ENCODE measurements around the gene KLRF2. TPM values are rescaled to one million over a fixed set of nuclear protein-coding genes. Genes with fewer than 3 reads are reported as not detected.

KLRF2 gene
- total RNA-seq, 1 donor from 2014 or later: not detected

DNA sequence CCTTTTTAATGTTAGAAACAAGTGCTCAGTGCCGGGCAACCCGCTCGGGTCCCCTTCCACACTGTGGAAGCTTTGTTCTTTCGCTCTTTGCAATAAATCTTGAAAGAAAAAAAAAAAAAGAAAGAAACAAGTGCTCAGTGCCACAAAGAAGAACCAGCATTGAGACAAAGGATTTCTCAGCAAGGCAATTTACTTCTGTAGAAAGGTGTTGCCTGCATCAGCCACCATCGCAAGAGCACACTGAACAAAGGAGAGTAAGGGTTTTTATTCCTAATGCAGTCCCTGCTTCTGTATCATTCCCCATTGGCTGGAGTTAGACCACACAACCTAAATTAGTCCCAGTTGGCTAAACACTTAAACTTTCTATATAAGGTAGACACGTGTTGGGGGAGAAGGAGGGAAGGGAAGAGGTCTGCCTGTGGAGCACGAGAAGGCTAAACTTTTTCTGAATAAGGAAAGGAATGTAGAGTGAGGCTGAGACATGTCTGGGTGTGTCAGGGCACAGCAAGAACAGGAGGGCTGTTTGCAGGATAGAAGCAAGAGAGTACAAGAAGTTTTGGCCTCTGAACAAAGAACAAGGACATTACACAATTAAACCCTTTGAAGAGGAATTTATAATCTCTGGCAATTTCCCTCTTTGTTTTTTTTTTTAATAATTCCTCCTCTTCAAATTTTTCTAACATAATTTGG is 21.4 kb downstream of the KLRF2 start:
- DNase-seq (ENCODE audit: low read depth): no peak
- H3K4me3 ChIP-seq (ENCODE audit: low read depth, low read length): no peak overlapping the region
- TF ChIP-seq, protein P1, sequence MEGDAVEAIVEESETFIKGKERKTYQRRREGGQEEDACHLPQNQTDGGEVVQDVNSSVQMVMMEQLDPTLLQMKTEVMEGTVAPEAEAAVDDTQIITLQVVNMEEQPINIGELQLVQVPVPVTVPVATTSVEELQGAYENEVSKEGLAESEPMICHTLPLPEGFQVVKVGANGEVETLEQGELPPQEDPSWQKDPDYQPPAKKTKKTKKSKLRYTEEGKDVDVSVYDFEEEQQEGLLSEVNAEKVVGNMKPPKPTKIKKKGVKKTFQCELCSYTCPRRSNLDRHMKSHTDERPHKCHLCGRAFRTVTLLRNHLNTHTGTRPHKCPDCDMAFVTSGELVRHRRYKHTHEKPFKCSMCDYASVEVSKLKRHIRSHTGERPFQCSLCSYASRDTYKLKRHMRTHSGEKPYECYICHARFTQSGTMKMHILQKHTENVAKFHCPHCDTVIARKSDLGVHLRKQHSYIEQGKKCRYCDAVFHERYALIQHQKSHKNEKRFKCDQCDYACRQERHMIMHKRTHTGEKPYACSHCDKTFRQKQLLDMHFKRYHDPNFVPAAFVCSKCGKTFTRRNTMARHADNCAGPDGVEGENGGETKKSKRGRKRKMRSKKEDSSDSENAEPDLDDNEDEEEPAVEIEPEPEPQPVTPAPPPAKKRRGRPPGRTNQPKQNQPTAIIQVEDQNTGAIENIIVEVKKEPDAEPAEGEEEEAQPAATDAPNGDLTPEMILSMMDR (conservative IDR thresholded peaks at IDR 0.05; ENCODE audit: low read depth, low read length): no peak

DNA sequence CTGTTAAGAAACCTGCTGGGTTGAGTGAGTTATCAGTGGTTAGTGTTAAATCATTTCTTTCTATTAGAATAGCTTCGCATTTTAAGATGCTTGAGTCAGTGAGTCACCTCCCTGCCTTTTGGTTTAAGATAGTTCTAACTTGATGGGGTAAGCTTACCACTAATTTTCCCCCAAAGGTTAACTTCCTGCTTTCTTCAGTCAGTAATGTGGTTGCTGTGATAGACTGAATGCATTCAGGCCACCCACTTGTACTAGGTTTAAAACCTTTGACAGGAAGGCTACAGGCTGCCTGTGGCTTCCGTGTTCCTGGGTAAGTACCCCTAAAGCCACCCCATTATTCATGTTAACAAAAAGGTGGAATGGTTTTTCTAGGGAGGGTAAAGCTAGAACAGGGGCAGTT is 25.6 kb downstream of the KLRF2 start:
- no peak for DNase-seq (ENCODE audit: low read depth)
- no peak overlapping the region for H3K4me3 ChIP-seq (ENCODE audit: low read depth, low read length)
- TF ChIP-seq, protein P1 (conservative IDR thresholded peaks at IDR 0.05; ENCODE audit: low read depth, low read length): no peak

DNA sequence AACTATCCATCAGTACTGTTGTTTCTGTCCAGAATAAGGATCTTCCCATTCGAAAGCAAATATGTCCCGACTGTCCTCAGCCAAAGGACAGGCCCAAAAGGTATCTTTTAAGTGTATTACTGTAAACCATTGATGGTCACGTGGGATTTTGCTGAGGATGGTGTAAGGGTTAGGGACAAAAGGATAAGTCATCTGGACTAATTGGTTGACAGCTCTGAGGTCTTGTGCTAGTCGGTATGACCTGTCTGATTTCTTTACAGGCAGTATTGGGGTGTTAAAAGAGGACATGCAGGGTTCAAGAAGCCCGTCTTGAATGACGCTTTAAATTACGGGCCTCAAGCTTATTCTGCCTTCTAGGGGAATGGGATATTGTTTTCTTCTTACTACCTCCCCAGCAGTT is 26.5 kb downstream of the KLRF2 start:
- H3K4me3 ChIP-seq (ENCODE audit: low read depth, low read length): no peak overlapping the region
- no peak for DNase-seq (ENCODE audit: low read depth)
- TF ChIP-seq, protein P1 (conservative IDR thresholded peaks at IDR 0.05; ENCODE audit: low read depth, low read length): no peak

DNA sequence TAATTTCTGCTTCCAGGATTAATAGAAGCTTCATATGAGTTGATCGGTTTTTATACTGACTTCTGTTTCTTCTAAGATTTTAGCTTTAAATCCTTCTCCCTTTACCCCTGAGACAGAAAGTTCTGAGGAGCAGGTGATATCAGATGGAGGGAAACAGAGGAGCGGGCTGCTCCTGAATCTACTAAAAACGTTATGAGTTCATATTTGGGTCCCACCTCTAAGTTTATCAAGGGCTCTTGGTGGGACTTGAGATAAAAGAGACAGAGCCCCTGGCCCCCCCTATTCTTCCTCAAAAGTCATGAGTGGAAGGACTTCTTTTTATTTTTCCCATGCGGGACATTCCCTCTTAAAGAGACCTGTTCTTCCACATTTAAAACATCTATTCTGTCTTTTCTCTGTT is 27.1 kb downstream of the KLRF2 start:
- DNase-seq (ENCODE audit: low read depth): no peak
- TF ChIP-seq, protein P1 (conservative IDR thresholded peaks at IDR 0.05; ENCODE audit: low read depth, low read length): no peak
- no peak overlapping the region for H3K4me3 ChIP-seq (ENCODE audit: low read depth, low read length)

DNA sequence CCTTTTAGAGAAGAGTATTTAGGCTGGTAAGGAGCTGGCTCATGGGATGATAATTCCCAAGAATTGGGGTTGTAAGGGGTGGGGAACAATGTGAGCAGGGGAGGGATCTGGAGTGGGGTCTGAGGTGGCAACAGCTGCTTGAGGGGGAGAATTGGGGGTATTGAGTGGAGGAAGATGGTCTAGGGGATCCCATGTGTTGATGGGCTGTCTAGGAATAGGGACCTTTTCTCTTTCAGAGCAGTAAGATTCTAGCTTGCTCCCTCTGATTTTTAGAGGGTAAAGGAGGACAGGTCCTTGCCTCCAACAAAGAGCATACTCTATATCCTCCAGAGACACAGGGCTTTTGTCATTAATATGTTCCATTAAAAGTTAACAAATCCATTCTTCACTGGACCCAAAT is 28.4 kb downstream of the KLRF2 start:
- no peak for DNase-seq (ENCODE audit: low read depth)
- H3K4me3 ChIP-seq (ENCODE audit: low read depth, low read length): no peak overlapping the region
- TF ChIP-seq, protein P1 (conservative IDR thresholded peaks at IDR 0.05; ENCODE audit: low read depth, low read length): no peak

DNA sequence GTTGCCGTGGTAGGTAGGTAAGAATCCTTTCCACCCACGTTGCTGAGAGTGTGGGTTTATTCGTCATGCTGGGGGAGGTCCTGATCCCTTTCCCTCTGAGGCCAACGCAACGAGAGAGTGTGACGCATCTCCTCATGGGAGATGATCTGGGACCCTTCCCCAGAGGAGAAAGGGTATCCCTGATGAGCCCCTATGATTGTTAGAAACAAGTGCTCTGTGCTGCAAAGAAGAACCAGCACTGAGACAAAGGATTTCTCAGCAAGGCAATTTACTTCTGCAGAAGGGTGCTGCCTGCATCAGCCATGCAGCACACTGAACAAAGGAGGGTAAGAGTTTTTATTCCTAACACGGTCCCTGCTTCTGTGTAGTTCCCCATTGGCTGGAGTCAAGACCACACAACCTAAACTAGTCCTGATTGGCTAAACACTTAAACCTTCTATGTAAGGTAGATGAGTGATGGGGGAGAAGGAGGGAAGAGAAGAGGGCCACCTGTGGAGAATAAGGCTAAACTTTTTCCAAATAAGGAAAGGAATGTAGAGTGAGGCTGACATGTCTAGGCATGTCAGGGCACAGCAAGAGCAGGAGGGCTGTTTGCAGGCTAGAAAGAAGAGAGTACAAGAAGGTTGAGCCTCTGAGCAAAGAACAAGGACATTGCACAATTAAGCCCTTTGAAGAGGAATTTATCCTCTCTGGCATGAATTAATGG is 29.6 kb downstream of the KLRF2 start:
- TF ChIP-seq, protein P1 (conservative IDR thresholded peaks at IDR 0.05; ENCODE audit: low read depth, low read length): no peak
- DNase-seq (ENCODE audit: low read depth): no peak
- H3K4me3 ChIP-seq (ENCODE audit: low read depth, low read length): no peak overlapping the region

Measured in epithelial cell of proximal tubule (primary cell).